Measurements from ENCODE around the gene SLC16A4.

- TF ChIP-seq CTCF (IDR thresholded peaks at IDR 0.05) (no peak), POLR2A (IDR thresholded peaks at IDR 0.05) (no peak)
Observed at GRCh38 chr1:110408488-110408887, 17.7 kb upstream of the SLC16A4 start.
